GM19239 (cell line): ENCODE measurements around the gene HNRNPAB.
"Not testable (repeated sequence)": the region's sequence is repeated elsewhere in the genome, so short reads cannot be mapped to it uniquely, and the experiment has no call there.

ENCODE experiments used
- DNase-seq: peaks from one replicate; pipeline ENCODE4 v3.0.0; 2011; ENCODE audit warnings: low spot score; ENCODE audit not compliant: insufficient read length
- FAIRE-seq: peaks from 2 replicates; lab custom pipeline; 2011; peaks lifted over from hg19 to GRCh38; lab: Jason Lieb, UNC

Gene HNRNPAB

DNA sequence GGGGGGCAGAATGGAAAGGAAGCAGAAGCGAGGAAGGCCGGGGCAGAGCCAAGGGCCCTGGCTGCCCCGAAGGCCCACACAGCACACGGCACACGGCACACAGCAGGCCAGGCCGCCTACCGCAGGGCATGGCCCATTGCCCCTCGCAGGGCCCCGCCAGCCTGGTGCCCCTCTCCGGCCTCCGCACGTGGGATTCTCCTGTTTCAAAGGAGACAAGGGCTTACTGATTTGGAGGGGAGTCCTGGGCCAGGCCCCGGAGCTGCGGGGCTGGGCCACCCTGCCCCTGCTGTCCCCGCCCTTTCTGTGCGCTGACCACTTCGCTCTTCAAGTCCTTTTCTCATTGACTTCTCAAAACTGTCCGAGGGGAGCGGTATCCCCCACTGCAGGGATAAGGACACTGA, 36.0 kb downstream of the HNRNPAB start:
- no peak for FAIRE-seq
- DNase-seq: no peak

DNA sequence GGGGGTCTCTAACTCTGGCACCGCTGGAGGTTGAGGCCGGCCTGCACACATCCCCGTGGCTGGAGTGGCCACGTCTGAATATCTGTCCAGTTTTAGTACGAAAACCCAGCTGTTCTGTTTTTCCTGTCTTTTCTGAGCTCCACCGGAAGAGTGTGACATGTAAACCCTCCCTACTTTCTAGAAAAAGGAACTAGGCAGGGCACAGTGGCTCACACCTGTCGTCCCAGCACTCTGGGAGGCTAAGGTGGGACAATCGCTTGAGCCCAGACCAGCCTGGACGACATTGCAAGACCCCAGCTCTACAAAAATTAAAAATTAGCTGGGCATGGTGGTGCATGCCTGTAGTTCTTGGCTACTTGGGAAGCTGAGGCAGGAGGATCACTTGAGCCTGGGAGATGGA, 36.4 kb downstream of the HNRNPAB start:
- FAIRE-seq: peak; percentile 73

DNA sequence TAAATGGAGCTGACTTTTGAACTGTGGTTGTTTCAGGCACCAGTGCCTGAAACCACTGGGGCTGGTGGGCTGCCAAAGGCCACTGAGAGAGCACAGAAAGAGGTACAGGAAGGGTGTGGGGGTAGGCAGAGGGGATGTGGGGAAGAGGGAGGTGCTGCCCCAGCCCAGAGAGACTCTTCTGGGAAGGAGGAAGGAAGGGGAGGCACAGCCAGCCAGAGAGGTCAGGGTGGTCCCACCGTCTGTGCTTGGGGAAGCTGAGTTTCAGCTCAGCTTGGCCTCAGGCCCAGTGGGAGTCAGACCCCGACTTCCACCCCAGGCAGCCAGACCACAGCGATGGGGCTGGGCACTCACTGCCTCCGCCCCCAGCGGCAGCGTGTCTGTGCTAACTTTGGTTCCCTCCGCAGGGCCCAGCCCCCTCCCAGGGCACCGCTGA, 36.9 kb downstream of the HNRNPAB start:
- FAIRE-seq (no peak), DNase-seq (no peak)

More for the DNA sequence above, 36.4 kb downstream of the HNRNPAB start:
- no peak for DNase-seq

DNA sequence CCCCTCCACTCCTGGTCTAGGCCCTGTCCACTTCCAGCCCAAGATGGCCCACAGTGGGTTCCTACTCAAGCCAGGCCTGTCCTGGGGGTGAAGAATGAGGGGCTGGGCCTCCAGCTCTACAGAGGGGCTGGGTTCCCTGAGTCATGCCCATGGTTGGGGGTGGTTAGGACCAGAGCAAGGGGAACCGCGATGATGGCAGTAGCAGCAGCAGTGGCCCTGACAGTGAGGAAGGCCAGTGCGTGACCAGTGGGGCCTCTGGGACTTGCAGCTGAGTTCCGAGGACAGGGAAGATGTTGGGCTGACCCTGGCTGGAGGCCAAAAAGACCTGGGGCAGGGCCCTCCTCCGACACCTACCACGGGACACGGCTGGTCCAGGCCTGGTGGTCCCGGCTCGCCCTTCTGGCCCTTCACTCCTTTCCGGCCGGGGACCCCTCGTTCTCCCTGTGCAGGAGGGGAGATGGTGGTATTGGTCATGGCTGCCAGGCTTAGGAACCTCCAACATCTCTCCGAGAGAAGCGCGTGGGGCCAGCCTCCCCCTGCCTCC, 37.4 kb downstream of the HNRNPAB start:
- DNase-seq (no peak), FAIRE-seq (no peak)

DNA sequence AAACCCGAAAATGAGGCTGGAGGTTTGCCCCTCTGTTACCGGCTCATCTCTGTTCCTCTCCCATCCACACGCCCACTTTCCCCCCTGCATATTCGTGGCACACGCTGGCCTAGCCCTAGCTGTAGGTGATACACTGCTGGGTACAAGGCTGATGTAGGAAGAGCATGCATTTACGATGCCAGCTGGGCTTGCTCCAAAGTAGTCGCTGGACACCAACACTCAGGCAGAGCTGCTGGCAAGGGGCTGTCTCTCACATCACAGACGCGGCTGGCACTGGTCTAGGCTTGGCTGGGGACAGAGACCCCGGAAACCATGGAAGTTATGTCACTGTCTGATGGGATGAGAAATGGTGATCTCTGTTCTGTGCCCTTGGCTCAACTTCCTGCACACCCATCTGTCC, 38.1 kb downstream of the HNRNPAB start:
- DNase-seq (no peak), FAIRE-seq (no peak)

DNA sequence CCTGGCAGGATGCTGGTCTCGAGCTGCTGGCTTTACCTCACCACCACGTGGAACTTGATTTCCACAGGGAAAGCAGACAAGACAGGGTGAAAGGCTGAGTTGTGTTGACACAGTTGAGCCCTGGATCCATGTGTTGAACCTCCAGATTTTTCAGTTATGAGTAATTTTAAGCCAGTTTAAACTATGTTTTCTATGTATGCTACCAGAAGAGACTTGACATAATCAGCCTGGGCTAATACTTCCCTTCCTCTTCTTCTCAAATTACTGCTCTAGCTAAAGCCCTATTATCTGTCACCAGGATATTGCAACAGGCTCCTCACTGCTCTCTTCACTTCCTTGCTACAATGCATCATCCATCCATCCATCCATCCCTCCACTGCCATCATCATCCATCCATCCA, 40.2 kb downstream of the HNRNPAB start:
- DNase-seq (no peak), FAIRE-seq (no peak)

DNA sequence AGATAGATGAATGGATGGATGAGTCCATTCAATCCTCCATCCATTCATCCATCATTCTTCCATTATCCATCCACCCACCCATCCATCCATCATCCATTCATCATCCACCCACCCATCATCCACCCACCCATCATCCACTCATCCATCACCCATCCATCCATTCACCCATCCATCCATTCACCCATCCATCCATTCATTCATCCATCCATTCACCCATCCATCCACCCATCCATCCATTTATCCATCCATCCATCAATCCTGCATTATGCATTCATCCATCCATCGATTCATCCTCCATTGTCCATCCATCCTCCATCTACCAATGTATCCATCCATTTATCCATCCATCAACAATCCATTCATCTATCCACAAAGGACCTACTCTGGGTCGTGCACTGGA, 41.1 kb downstream of the HNRNPAB start:
- no peak for FAIRE-seq

DNA sequence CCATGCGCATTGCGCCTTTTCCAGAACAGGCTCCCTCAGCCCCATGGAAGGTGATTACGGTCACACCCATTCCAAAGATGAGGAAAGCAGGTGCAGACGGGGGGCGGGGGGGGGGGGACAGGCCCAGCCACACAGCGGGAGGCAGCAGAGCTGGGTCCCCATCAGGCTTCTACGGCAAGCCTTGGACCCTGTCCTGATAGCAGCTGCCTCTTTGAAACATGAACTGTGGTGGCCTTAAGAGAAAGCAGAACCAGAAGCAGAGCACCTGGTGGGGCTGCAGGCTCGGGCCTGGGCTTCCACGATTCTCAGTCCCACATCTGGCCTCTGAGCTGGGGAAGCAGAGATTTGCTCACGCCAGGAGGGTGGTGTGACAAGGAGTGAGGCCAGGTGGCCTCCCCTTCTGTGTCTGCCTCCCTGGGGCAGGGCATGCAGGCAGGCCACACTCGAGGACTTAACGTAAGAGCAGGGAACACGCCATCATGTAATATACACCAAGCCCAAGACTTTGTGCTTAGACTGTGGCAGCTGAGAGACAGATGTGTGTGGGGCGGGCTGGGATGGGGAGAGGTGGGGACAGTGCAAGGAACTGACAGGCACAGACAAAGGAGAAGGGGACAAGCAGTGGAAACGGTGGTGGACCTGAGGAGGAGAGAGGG, 42.4 kb downstream of the HNRNPAB start:
- FAIRE-seq: no peak
- no peak for DNase-seq

More for the DNA sequence above, 41.1 kb downstream of the HNRNPAB start:
- DNase-seq: no peak

DNA sequence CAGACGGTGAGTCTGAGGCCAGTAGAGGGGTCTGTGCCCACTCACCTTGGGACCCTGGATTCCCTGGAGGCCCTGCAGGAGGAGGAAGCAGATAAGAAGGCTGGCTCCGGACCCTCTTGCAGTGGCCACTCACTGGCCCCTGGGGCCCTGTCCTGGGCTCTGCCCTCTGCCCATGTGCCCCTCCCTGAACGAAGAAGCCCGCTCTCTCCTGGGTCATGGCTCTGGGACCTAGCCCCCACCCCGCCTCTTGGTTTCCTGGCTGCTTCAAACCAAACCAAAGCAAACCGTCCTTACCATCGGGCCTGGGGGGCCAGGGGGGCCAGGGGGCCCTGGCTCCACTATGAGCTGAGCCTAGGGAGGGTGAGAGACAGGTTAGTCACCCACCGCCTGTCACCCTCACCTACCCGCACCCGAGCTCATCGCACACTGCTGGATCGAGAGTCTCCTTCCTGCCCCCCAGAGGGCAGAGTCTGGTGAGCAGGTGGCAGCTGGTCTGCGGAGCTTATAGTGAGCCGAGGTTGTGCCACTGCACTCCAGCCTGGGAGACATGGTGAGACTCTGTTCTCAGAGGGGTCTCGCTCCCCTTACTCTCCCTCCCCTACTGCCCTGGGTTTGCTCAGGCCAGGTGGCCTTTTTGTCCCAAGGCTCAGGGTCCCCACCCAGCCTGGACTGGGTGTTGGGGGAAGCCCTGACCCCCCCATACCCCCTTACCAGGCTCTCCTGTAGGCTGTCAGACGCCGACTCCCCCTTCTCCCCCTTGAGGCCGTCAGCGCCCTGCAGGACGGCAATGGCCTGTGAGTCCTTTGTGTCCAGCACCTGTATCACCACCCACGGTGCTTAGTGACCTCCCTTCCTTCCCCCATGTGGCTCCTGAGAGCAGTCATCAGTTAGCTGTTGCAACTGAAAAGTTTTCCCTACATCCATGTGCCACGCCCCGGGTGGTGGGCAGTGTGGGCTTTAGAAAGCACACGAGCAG, 43.4 kb downstream of the HNRNPAB start:
- DNase-seq (no peak), FAIRE-seq (no peak)

DNA sequence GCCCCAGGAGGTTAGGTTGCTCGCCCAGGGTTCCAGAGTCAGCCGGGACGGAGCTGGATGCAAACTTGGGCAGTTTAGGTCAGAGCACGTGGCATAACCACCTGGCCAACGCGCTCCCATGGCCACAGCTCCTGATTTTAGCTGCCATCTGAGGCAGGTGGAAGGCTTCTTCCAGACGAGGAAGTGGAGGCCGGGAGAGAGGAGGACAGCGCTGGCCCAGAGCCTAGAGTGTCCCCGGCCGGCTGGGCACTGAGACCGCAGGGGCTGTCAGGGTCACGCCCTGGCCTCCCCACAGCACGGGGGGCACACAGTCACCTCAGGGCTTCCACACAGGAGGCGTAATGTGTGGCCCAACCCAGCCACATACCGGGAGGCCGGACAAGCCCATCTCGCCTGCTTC, 44.4 kb downstream of the HNRNPAB start:
- FAIRE-seq (no peak), DNase-seq (no peak)

DNA sequence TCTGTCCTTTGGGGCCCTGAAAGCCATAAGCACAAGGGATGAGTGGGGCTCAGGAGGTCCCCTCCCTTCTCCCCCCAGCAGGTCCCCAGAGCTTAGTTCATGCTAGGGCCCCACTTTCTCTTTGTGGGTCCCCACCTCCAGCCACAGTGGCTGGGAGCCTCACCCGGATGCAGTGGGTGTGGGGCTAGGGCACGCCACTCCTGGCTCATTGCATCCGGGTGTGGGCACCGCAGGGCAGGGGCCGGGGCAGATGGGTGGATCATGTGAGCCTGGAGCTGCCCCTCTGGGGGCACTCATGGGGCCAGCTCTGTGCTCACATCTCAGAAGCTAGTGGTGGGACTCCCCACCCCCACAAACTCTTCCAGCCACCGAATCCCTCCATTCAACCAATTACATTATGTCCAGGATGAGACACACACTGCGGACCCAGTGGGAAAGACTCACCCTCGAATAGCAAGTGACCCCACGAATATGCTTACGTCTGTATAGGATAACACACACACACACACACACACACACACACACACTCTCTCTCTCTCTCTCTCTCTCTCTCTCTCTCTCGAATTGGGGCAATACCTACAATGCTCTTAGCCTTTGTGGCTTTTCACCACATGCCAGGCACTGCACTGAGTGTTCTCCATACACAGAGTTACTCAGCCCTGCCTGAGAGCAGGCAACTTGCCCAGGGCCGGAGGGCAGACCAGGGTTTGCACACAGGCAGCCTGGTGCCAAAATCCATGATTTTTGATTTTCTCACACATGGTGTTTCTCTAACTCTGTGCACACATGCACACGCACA, 45.1 kb downstream of the HNRNPAB start:
- FAIRE-seq (no peak), DNase-seq (no peak)

DNA sequence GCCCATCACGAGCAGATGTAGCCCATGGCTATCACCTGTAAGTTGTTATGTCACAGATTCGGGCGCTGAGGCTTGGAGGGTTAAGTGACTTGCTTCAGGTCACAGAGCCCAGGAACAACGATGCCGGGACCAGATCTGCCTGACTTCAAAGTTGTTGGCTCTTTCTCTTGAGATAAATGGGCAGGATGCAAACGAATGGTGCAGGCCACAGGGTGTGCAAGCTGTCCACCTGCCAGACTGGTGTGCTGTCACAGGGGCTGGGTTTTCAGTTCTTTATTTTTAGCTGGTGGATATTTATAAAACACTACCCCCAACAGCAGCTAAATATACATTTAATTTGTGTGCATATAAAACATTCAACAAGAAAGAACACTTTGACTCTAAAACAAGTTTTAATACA, 45.9 kb downstream of the HNRNPAB start:
- FAIRE-seq (no peak), DNase-seq (no peak)

DNA sequence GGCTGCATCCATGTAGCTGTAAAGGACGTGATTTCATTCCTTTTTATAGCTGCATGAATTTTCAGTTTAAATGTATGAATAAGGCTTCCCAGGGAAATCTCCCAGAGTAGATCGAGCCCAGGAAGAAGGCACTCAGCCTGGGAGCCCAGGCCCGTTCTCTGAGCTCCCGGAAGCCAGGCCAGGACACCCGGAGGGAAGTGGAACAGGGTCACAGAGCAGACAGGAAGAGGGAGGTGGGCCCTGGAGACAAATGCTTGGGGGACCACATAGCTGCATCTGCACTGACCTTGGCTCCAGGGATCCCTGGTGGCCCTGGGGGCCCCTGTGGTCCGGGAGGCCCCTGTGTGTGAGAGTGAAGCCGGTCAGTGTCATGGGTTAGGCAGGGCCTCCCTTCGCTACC, 47.9 kb downstream of the HNRNPAB start:
- FAIRE-seq: no peak
- no peak for DNase-seq

DNA sequence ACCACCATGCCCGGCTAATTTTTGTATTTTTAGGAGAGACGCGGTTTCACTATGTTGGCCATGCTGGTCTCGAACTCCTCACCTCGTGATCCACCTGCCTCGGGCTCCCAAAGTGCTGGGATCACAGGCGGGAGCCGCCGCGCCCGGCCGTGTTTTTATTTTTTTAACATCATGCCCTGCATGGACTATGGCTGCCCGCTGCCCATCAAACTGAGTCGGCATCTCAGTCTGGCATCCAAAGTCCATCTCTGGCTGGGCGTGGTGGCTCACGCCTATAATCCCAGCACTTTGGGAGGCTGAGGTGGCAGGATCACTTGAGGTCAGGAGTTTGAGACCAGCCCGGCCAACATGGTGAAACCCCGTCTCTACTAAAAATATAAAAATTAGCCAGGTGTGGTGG, 49.3 kb downstream of the HNRNPAB start:
- FAIRE-seq, DNase-seq: not testable (repeated sequence)

DNA sequence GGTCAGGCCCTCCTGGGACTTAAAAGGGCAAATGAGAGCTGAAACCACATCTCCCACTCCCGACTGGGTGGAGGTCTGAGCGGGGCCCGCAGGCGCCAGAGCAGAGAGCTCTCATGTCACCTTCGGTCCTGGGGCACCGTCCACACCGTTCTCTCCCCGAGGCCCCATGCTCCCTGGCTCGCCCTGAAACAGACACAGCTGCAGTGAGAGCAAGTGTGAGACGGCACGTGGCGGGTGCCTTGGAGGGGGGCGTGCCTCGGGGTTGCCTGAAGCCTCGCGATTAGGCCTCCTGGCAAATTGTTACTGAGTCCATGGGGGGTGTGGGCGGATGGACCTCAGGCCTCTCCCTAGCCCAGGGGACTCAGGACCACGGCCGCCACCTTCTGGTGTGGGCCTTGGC, 52.4 kb downstream of the HNRNPAB start:
- no peak for FAIRE-seq
- DNase-seq: no peak

DNA sequence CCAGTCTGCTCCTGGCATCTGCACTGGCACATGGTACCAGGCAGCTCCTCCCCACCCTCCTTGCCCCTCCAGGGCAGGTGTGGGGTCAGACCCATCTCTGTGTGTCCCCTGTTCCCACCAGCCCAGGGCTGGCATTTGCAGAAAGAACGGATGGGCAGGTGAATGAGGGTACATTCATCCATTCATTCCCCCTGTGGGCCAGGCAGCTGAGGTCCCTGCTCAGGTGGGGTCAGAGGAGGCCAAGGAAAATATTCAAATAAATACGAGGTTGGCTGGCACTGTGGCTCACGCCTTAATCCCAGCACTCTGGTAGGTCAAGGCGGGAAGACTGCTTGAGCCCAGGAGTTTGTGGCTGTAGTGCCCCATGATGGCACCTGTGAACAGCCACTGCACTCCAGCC, 53.3 kb downstream of the HNRNPAB start:
- no peak for FAIRE-seq
- no peak for DNase-seq

DNA sequence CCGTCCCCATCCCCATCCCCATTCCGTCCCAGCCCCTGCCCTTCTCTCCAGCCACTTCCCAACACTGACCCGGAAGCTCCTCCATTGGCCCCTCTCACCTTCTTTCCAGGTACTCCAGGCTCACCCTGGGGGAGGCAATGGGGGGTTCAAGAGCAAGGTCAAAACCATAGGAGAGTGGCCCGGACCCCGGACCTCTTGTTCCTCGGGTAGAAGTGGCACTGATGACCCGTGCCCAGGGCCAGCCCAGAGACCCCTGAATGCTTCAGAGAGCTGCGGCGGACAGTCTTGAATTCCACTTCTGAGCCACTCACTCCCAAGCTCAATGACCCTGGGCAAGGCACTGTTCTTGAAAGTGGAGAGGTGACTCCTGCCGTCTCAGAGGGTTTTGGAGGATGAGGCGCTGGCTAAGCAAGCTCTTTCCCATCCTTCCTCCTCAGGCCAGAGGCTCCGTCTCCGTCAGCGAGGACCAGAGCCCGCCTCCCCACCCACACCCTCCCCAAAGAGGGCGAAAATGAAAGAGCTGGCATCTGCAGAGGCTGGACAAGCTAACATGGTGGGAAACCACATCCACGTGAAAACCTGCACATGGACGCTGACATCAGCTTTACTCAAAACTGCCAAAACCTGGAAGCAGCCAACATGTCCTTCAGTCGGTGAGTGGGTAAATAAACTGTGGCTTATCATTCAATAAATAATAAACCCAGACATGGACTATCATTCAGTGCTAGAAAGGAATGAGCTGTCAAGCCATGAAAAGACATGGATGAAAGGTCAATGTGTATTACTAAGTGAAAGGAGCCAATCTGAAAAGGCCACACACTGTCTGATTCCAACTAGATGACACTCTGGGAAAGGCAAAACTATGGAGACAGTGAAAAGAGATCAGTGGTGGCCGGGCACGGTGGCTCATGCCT, 55.5 kb downstream of the HNRNPAB start:
- DNase-seq: no peak
- FAIRE-seq: no peak
